HepG2 (cell line): Measurements from ENCODE around the gene NDUFB3. TPM values are rescaled to one million over a fixed set of nuclear protein-coding genes. Genes with fewer than 3 reads are reported as not detected.

ENCODE experiments used
- FOXO1 ChIP-seq: sonication (generic); formaldehyde crosslinking; IDR thresholded peaks from 2 replicates; pipeline ENCODE4 v1.4.0; 2020; ENCODE audit warnings: missing genetic modification reagents
- PITX1 ChIP-seq: sonication (generic); formaldehyde crosslinking; IDR thresholded peaks from 2 replicates; pipeline ENCODE4 v1.5.1; 2020; ENCODE audit warnings: mild to moderate bottlenecking, missing genetic modification reagents
- STAT5B ChIP-seq: sonication (generic); formaldehyde crosslinking; IDR thresholded peaks from 2 replicates; pipeline ENCODE4 v1.4.0; 2020; ENCODE audit warnings: missing genetic modification reagents
- ZNF136 ChIP-seq: sonication (generic); formaldehyde crosslinking; IDR thresholded peaks from 2 replicates; pipeline ENCODE4 v1.8.1; 2022; ENCODE audit warnings: low read depth, mild to moderate bottlenecking, moderate library complexity, missing genetic modification reagents
- ZNF883 ChIP-seq: sonication (generic); formaldehyde crosslinking; IDR thresholded peaks from 2 replicates; pipeline ENCODE4 v1.5.1; 2020; ENCODE audit warnings: mild to moderate bottlenecking, missing genetic modification reagents; ENCODE audit errors: not compliant biosample characterization
- ZSCAN20 ChIP-seq: sonication (generic); formaldehyde crosslinking; IDR thresholded peaks from 2 replicates; pipeline ENCODE4 v1.4.0; 2020; ENCODE audit warnings: missing genetic modification reagents, mild to moderate bottlenecking, borderline replicate concordance
- polyA plus RNA-seq, 8 experiments: library from polyadenylated mRNA; depleted of rRNA in 3 of 8; stranded (reverse) in 7 of 8; unstranded in 1 of 8; fragments of >200 nt; fragmentation: Illumina TruSeq in 4 of 8; extraction: Trizol in 4 of 8; gene quantifications; 2 replicates each; pipeline versions ENCODE4 v1.2.1 to v1.2.3, GENCODE V29; 2011 to 2016; ENCODE audit warnings: low read depth in 4 of 8, missing spikeins in 1 of 8, mixed read lengths in 1 of 8; ENCODE audit not compliant: insufficient read depth in 1 of 8
- total RNA-seq, 5 experiments: library from RNA; depleted of rRNA; stranded (reverse); fragments of >200 nt; fragmentation: Illumina TruSeq; extraction: Trizol; gene quantifications; 2 replicates each; pipeline ENCODE4 v1.2.3, GENCODE V29; 2016; ENCODE audit warnings: low read depth in 1 of 5
- TF ChIP-seq, protein P1 (sequence below): sonication (generic); formaldehyde crosslinking; IDR thresholded peaks from 2 replicates; pipeline ENCODE4 v1.4.0; 2020; ENCODE audit warnings: missing genetic modification reagents, borderline replicate concordance
- TF ChIP-seq, protein P2 (sequence below), 2 experiments: fragments of 450-650 bp in 1 of 2; sonication (generic) in 1 of 2; formaldehyde crosslinking in 1 of 2; IDR thresholded peaks; 2 replicates each; pipeline versions ENCODE4 v1.6.1 to v1.8.0; 2016 to 2022; ENCODE audit warnings: antibody characterized with exemption in 1 of 2, mild to moderate bottlenecking in 1 of 2, missing genetic modification reagents in 1 of 2
- TF ChIP-seq, protein P3 (sequence below): sonication (generic); formaldehyde crosslinking; IDR thresholded peaks from 2 replicates; pipeline ENCODE4 v1.5.1; 2020; ENCODE audit warnings: mild to moderate bottlenecking, missing genetic modification reagents, moderate library complexity

NDUFB3 gene
- total and polyA plus RNA-seq, 2 of the 13 experiments (the other 11 are each of a cell fraction or from before 2014, with no cell fraction given) = 50.7 to 159 TPM

DNA sequence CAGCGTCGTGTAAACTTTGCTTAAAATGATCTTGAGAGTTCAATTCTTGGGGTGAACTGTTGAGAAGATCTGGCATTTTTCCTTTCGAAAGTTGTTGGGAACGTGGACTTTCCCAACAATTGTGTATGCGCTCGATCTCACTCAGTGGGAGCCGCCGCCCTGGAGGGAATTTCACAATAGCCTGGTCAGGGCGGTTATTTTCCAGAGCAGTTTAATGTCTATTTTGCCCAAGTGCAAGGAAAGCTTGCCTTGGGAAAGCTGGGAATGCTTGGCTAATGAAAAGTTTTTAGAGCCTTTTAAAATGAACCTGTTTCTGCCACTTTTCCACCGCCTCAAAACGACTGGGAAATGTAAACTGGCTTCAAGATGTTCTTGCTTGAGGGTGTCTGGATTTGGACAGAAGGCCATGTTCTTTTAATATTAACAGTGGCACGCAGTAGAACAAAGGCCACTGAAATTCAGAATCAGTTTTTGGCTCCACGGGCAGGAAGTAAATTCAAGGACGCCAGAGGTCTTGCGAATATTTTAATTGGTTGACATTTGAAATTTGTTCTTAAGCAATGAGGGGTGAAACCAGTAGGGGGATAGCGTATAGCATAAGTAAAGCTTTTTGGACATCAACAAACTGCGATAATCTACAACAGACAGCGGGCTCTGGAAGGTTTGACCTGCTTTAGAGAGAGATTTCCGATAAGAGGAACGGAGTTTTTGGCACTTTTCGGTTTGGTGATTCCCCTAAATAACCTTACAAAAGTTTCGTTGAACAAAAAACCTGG lies 45.3 kb downstream of the NDUFB3 start (continued):
- TF ChIP-seq, protein P1, sequence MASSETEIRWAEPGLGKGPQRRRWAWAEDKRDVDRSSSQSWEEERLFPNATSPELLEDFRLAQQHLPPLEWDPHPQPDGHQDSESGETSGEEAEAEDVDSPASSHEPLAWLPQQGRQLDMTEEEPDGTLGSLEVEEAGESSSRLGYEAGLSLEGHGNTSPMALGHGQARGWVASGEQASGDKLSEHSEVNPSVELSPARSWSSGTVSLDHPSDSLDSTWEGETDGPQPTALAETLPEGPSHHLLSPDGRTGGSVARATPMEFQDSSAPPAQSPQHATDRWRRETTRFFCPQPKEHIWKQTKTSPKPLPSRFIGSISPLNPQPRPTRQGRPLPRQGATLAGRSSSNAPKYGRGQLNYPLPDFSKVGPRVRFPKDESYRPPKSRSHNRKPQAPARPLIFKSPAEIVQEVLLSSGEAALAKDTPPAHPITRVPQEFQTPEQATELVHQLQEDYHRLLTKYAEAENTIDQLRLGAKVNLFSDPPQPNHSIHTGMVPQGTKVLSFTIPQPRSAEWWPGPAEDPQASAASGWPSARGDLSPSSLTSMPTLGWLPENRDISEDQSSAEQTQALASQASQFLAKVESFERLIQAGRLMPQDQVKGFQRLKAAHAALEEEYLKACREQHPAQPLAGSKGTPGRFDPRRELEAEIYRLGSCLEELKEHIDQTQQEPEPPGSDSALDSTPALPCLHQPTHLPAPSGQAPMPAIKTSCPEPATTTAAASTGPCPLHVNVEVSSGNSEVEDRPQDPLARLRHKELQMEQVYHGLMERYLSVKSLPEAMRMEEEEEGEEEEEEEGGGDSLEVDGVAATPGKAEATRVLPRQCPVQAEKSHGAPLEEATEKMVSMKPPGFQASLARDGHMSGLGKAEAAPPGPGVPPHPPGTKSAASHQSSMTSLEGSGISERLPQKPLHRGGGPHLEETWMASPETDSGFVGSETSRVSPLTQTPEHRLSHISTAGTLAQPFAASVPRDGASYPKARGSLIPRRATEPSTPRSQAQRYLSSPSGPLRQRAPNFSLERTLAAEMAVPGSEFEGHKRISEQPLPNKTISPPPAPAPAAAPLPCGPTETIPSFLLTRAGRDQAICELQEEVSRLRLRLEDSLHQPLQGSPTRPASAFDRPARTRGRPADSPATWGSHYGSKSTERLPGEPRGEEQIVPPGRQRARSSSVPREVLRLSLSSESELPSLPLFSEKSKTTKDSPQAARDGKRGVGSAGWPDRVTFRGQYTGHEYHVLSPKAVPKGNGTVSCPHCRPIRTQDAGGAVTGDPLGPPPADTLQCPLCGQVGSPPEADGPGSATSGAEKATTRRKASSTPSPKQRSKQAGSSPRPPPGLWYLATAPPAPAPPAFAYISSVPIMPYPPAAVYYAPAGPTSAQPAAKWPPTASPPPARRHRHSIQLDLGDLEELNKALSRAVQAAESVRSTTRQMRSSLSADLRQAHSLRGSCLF (CRISPR knock-in tag) = no peak; the same call in 1 of the 2 replicates
- TF ChIP-seq ZNF136 (CRISPR knock-in tag) = no peak
- TF ChIP-seq STAT5B (CRISPR knock-in tag) = no peak
- no peak for TF ChIP-seq ZNF883 (CRISPR knock-in tag)
- TF ChIP-seq PITX1 (CRISPR knock-in tag) = no peak
- TF ChIP-seq, protein P2, sequence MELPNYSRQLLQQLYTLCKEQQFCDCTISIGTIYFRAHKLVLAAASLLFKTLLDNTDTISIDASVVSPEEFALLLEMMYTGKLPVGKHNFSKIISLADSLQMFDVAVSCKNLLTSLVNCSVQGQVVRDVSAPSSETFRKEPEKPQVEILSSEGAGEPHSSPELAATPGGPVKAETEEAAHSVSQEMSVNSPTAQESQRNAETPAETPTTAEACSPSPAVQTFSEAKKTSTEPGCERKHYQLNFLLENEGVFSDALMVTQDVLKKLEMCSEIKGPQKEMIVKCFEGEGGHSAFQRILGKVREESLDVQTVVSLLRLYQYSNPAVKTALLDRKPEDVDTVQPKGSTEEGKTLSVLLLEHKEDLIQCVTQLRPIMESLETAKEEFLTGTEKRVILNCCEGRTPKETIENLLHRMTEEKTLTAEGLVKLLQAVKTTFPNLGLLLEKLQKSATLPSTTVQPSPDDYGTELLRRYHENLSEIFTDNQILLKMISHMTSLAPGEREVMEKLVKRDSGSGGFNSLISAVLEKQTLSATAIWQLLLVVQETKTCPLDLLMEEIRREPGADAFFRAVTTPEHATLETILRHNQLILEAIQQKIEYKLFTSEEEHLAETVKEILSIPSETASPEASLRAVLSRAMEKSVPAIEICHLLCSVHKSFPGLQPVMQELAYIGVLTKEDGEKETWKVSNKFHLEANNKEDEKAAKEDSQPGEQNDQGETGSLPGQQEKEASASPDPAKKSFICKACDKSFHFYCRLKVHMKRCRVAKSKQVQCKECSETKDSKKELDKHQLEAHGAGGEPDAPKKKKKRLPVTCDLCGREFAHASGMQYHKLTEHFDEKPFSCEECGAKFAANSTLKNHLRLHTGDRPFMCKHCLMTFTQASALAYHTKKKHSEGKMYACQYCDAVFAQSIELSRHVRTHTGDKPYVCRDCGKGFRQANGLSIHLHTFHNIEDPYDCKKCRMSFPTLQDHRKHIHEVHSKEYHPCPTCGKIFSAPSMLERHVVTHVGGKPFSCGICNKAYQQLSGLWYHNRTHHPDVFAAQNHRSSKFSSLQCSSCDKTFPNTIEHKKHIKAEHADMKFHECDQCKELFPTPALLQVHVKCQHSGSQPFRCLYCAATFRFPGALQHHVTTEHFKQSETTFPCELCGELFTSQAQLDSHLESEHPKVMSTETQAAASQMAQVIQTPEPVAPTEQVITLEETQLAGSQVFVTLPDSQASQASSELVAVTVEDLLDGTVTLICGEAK (IDR thresholded peaks at IDR 0.05) = no peak
- TF ChIP-seq, protein P2 (CRISPR knock-in tag; IDR thresholded peaks at IDR 0.05) = no peak
- TF ChIP-seq, protein P3, sequence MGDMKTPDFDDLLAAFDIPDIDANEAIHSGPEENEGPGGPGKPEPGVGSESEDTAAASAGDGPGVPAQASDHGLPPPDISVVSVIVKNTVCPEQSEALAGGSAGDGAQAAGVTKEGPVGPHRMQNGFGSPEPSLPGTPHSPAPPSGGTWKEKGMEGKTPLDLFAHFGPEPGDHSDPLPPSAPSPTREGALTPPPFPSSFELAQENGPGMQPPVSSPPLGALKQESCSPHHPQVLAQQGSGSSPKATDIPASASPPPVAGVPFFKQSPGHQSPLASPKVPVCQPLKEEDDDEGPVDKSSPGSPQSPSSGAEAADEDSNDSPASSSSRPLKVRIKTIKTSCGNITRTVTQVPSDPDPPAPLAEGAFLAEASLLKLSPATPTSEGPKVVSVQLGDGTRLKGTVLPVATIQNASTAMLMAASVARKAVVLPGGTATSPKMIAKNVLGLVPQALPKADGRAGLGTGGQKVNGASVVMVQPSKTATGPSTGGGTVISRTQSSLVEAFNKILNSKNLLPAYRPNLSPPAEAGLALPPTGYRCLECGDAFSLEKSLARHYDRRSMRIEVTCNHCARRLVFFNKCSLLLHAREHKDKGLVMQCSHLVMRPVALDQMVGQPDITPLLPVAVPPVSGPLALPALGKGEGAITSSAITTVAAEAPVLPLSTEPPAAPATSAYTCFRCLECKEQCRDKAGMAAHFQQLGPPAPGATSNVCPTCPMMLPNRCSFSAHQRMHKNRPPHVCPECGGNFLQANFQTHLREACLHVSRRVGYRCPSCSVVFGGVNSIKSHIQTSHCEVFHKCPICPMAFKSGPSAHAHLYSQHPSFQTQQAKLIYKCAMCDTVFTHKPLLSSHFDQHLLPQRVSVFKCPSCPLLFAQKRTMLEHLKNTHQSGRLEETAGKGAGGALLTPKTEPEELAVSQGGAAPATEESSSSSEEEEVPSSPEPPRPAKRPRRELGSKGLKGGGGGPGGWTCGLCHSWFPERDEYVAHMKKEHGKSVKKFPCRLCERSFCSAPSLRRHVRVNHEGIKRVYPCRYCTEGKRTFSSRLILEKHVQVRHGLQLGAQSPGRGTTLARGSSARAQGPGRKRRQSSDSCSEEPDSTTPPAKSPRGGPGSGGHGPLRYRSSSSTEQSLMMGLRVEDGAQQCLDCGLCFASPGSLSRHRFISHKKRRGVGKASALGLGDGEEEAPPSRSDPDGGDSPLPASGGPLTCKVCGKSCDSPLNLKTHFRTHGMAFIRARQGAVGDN = no peak
- TF ChIP-seq FOXO1 (CRISPR knock-in tag) = no peak
- no peak for TF ChIP-seq ZSCAN20 (CRISPR knock-in tag)
